Daoy (cell line): ENCODE results near the gene DNAL1. TPM values are rescaled to one million over a fixed set of nuclear protein-coding genes. Genes with fewer than 3 reads are reported as not detected.

Experiments
- DNase-seq: peaks from one replicate; pipeline ENCODE4 v3.0.0-alpha.2; 2015; ENCODE audit warnings: low read depth
- total RNA-seq: library from RNA; depleted of rRNA; stranded (reverse); fragments of >200 nt; shearing (Covaris generic); gene quantifications from 2 replicates; pipeline ENCODE4 v1.2.3, GENCODE V29; 2014

DNAL1 gene
- total RNA-seq, 1 experiment from 2014 or later: 13.3 TPM

DNA sequence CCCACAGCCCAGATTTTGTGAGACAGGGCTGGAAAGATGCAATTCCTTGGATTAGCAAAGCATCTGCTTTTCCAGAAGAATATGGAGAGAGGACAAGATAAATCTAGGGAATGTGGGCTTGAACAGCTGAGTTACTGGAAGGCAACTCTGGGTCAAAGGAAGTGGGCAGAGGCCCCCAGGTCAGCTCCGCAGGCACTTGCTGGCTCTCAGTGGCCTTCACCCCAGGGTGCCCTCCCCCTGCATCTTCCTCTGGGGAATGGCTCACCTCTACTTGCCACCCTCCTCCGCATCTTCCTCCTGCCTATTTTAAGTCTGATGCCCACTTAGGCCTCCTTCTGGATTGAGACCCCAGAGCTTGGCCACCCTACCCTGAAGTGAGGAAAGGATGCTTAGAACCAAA, 79.9 kb downstream of the DNAL1 start:
- no peak for DNase-seq

DNA sequence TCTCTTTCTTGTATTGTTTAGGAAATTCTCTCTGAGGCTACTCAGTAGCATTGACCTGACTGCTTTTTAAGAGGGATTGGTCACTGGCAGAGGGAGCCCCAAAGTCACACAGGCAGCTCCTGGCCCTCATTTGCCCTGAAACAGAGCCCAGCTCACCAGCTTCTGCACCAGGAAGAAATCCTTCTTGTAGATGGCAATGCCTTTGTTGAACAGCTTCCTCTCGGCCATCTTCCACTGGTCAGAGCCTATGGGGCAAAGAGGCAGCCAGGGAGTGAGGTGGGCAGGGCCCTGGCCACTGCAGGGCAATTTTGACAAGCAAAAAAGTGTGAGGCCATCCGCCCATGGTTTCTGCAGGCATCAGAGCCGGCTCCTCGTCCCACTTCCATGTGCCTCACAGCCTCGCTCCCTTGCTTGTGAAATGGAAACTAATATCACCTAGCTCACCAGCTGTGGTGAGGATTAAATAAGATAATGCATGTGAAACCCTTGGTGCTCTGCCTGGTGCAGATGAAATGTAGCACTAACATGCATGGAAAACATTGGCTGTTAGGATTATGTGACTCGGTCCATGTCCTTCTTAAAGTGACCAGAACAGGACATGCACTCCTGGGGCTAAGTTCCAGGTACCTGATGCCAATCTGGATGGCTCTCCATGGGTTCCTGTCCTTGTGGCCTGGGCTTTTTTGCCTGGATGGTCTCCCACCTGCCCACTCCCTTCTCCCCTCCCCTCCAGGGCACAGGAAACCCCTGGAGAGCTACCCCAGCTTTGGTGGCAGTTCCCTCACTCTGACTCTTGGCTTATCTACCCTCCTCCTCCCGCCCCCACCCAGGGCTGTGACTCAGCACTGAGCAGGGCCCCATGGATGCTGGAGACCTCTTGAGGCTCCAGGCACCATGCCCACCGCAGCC, 80.6 kb downstream of the DNAL1 start:
- peak; percentile 96 for DNase-seq

DNA sequence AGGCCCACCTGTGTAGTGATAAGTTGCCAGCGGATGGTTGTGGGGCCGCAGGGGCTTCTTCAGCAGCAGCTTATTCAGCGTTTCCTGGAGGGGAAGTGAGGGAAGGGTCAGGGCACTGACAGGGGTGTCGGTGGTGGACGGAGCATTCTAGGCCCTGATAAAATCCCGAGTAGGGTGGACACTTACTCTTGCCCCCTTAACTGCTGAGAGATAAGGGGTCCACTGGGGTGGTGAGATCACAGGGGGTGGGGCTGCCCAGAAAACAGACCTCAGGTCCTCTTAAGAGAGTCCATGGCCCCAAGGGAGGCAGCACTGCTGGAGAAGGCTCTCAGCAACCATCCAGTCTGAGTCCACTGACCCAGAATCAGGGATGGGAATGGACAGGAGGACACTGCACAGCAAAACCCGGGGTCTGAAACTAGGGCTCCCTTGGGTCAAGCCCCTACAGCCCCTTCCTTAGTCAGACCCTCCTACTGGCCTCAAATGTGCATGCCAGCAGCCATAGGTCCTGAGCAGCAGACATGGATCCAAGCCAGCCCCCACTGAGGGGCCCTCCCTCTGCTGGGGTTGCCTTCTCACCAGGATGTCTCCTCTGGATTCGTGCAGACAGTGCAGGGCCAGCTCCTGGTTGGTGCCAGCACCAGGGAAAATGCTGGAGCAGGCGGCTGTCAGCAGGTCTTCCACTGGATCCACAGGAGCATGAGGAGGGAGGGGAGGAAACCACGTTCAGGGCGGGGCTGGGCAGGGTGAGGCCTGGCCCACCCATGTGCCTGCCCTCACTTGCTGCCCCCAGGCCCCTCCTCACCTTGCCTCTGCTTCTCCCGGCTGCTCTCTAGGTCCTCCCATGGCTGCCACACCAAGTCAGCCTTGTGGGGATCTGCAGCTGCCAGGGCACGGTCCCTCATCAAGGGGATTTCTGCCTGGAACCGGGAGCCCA, 81.5 kb downstream of the DNAL1 start:
- peak; percentile 82 for DNase-seq

DNA sequence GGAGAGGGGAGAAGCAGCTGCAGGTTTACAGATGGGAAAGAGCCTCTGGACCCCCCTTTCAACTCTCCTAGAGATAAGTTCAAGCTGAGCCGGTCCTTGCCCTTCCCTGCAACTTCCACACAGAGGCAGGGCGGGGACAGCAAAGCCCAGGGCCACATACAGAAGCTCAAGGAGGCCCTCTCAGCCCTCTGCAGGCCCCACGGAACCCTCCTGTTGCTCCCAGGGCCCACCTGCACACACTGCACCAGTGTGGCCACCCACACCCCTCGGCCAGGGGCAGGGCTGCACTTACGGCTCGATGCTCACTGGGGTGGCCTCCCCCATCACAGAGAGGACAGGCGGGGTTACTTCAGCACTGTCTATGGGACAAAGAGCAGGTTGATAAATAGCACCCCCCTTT, 82.4 kb downstream of the DNAL1 start:
- no peak for DNase-seq

DNA sequence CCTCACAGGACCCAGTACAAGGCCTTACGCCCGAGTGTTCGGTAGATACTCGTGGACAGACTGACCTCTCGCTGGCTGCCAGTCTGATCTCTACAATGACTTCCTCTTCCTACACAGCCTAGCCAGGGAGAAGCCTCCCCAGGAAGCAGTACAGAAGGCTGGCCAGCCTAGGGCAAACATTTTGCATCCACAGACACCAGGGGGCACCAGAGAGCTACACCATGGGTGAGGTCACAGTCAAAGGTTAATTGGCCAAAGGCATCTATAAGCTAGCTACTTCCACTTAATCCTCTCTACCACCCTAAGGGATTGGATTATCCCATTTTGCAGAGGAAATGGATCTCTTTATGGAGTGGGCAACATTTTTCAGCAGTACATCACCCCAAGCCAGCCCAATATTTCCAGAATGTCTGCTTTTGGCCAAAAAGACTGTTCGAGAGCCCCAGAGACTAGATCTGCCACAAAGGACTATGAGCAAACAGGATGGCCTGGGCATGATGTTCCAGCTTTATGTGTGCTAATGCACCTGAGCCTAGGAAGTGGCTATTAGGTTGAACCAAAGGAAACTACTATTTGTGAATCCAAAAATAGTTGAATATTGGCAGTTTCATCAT, 84.0 kb downstream of the DNAL1 start:
- DNase-seq: peak; percentile 85

DNA sequence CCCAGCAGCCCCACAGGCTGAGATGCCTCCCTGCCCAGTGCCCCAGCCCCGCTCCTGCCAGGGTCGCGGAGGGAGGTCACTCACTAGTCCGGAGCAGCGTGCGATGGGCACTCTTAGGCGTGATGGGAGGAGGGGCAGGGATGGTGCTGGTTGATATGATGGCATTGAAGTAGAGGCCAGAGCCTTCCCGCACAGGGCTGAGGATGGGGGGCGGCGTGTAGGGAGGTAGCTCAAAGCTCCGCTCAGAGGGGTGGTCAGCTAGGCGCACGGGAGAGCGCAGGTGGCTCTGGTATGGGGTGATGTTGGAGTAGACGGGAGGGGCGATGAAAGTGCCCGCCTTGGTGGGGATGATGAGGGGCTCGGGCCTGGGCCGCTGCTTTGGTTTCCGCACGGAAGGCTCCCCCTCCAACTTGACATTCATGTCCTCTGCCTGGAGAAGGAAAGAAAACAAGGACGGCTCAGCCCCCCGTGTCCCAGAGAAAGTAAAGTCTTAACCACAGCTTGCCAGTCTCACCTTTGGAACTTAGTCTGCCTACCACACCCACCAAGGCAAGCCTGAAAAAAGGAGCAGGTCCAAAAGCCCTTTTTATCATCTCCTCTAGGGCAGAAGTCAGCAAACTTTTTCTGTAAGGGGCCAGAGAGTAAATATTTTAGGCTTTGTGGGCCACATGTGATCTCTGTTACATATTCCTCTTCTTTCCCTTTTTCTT, 84.9 kb downstream of the DNAL1 start:
- no peak for DNase-seq

DNA sequence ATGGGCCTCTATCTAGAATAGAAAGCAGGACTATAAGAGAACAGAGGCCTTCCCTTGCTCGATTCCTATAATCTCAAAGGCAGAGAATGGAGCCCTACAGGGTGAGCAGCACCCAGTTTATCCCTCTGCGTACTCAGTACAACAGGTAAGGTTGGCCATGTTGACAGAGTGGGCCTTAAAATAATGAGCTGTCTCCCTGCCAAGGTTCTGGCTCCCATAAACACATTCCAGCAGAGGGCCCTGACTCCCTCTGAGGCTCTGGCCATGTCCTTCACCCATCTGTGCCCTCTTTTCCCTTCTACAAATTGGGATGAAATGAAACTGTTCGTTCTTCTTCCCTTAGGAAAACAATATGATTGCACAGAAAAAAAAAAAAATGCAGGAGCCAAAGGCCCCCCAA, 86.3 kb downstream of the DNAL1 start:
- DNase-seq: no peak

DNA sequence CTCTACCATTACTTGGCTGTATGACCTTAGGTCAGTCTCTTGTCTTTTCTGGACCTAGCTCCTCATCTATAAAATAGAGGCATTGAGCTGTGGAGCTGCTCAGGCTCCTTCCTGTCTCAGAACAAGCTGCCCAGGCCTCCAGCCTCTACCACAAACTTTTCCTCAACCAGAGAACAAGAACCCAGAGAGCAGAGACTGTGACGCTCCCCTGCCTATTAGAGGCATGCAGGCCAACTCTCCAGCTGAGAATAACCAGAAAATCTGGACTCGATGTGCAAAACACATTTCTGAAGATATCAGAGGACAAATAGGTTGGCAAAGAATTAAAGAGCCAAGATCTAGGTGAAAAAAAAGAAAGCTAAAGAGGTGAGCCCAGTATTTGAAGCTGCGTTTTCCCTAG, 87.2 kb downstream of the DNAL1 start:
- DNase-seq: no peak

DNA sequence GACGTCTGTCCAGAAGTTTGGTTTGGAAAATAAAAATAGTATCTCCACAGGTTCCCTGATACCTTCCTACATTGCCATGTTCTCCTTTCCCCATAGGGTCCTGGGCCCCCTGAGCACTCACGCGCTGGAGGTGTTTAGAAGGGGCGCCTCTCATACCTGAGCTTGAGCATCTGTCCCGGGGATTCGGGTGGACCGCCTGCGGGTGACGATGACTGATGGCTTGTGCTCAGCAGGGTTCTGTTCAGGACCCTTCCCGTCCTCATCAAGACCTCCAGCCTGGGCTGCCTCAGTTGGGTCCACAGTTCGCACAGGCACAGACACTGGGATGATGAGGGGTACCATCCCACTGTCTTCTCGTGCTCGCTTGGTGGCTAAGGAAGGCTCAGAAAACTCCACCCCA, 92.1 kb downstream of the DNAL1 start:
- no peak for DNase-seq

DNA sequence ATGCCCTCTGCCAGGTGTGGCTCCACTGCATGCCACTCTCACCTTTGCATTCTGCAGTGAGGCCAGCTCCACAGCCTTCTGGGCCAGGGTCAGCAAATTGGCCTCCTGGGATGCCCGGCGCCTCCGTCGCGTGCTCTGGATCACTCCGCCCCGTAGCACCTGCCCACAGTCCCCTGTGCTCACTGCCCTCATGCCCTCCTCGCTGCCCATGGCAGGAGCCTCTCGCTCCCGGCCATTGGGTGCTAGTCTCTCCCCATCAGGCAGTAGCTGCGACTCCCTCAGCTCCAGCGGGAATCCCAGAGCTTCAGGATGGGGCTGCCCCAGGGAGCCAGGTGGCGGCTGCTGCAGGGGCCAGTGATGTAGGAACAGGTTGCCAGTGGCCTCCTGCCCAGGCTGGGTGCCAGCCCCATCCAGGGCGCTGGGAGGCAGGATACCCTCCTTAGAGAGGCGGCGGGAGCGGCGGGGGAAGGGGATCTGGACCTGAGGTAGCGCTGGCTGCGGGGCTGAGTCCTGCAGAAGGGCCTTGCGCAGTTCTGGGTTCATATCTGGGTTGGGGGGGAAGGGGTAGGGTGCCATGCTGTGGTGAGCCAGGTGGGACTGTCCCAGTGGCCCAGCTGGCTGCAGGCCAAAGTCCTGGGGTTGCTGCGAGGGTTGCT, 93.9 kb downstream of the DNAL1 start:
- DNase-seq: no peak

DNA sequence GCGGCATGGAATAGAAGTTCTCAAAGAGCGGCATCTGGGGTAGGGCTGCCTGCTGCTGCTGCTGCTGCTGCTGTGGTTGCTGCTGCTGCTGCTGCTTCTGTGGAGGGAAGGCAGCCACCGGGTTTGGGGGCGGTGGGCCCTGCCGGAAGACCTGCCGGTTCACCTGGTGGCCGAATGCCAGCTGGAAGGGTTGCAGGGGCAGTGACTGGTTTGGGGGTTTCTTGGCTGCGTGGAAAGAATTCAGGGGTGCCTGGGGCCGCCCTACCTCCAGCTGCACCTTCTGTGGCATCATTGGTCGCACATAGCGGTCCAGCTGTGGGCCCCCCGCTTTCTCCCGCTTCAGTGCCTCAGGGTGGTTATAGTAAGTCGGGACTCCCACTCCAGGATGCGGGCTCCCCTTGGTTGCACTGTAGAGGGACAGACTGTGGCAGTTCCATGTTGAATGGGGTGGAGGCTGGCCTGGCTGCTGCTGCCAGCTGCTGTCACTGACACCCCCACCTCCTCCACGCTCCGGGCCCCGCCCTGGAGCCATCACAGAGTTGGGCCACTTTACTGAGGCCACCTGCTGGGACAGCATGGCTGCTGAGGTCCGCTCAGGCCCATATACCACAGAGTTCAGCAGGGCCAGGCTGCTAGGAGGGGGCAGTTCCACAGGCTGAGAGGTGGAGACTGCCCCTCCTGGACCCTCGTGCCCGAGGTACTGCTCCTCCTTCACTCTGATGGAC, 94.5 kb downstream of the DNAL1 start:
- no peak for DNase-seq

DNA sequence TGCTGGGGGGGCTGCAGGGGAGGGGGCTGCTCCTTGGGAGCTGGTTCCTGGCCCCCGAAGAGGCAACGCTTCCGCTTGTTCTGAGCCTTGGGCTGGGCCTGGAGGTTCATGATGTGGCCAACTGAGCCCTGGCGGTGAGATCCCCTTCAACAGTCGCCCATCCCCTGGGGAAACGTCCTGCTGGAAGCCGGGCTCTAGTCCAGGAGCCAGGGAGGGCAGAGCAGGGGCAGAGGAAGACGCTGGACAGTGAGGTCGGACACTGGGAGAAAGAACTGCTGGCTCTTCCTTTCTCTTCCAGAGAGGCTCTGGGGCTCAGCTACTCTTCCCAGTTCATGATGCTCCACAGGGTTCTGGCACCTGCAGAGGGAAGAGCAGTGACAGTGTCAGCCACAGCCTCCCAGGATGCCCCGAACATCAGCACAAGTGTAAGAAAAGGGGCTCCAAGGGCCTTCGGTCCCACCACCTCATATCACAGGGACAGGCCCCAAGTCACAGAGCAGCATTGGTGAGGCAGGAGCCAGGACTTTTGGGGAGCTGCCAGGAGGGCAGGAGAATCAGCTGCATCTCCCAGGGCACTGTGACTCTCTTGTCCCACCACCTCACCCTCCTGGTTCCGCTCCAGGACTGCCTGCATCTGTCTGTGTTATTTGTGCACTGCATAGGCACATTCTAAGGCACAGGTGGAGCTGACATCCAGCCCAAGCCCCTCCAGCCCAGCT, 95.3 kb downstream of the DNAL1 start:
- DNase-seq: no peak

DNA sequence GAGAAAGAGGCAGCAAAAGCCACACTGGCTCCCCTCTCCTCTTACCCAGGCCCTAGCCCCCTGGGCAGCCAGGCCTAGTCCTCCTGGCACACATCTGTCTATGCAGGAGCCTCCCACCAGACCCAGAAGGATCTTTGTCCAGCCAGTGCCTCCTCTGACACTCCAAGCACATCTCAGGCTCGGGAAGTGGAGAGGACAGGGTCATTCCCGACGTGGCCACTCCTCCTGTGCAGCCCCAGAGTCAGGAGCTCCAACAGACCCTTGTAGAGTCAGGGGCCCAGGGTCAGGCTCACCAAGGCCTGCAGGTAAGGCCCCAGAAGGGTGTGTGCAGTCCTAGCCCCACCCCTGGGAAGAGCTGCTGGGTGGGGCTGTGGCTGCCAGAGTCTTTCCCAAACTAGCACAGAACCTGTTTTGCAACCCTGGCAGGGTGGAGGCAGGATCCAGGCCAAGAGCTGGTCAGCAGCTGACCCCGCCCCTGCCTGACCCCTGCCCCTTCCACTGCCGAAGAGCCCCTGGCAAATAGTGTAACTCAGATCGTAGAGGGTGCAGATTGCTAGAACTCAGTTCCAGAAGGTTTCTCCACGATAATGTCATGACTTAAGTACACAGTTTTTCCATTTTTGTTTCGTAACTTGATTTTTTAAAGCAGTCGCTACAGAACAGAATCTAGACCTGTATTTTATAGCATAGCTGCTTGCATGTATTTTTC, 96.0 kb downstream of the DNAL1 start:
- DNase-seq: no peak

DNA sequence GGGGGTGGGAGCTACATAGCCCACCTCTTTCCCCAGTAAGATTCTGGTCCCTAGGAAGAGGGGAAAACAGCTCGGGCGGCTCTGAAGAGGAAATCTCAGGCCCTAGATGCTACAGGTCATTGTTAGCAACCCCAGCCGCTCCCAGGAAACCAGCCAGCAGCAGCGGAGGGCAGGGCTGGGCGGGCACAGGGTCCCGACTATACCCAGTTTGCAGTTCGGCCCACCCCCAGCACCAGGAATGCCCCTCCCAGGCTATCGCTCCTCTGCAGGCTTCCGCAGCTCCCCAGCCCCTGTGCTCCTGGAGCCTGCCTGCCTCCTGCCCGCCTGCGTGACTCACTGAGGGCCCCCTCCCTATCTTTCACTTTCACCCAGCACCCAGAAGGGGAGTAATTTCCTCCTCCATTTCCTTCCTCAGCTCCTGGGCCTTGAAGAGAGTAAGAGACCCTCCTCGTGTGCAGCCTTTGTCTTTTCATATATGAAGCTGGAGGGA, 96.6 kb downstream of the DNAL1 start:
- peak; percentile 94 for DNase-seq

DNA sequence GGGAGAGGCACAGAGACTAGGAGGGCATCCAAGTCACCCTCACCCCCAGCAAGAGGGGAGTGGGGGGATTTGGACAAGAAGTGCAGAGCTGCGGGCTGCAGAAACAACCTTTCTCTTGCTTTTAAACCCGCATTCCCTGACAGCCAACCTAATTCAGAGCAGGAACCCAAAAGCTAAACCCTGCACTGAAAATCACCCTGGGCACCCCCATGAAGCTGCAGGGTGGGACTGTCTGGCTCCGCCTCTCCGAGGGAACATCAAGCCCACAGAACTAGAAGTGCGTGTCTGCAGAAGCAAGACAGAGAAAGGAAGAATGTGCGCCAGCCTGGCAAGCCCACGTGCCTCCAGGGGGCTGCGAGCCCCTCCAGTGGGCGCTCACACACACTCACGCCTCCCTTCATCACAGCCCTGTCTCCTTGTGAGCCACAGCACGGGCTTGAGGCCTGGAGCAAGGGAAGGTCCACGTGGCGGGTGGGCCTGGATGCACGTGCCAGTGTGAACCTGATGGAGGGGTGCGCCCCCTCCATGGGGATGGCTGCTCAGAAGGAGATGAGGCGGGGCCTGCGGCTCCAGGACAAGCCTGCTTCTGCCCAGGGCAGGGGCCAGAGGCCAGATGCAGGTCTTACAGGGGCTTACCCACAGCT, 97.2 kb downstream of the DNAL1 start:
- DNase-seq: peak; percentile 32

DNA sequence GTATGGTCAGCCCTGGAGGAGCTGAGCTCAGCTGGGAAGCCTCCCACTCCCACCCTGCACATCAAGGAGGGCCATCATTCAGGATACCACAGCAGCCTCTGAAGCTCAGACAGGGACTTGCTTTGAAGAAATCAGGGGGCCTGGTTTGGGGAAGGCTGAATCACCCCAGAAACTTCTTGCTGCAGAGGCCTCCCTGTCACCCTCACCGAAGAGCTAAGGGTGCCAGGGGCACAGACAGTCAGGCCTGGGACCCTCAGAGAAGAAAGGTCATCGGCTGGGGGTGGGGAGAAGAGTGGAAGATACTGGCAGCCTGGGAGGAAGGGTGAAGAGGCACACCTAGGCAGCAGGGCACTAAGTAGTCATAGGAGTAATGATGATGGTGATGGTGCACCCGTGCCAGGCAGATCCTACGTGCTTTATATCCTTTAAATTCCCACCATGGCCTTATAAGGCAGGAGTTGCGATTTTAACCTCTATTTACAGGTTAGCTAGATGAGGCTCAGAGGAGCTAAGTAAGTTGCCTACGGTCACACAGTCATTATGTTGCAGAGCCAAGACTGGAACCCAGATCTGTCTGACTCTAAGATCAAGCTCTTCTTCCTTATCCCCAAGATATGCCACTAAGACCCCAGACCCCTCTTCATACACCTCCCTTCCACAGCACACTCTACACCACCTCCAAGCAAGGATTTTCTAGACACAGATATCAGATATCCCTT, 97.9 kb downstream of the DNAL1 start:
- DNase-seq: no peak

DNA sequence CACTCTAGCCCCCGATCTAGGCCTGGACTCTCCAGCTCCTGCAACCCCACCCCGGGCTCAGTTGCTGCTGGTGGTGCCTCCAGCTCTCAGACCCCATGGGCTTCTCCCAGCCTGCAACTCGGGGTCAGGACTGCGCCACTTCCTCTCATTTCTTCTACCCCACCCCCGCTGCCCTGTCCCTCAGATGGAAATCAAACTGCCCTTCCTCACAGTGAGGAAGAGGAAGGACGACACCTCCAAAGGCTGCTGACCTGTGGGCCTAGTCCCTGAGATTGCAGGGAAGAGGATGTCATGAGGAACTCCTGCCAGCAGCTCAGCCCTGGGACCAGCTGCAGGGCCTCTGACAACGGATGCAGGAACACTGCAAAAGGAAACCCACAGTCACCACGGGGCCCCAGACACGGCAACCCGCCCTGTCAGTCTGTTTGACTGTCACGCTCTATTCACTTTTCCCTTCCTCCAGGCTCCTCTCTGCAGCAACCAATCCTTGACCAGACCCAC, 98.7 kb downstream of the DNAL1 start:
- peak; percentile 30 for DNase-seq
